BJ (cell line): ENCODE measurements around the gene DLX2. TPM values are rescaled to one million over a fixed set of nuclear protein-coding genes. Genes with fewer than 3 reads are reported as not detected.

Source experiments
- CTCF ChIA-PET: fragments of 350-600 bp; formaldehyde crosslinking; extraction: SDS; loops from one replicate; lab custom pipeline; 2021; ENCODE audit warnings: antibody characterized with exemption, inconsistent platforms; lab: Yijun Ruan, JAX
- POLR2A ChIA-PET: fragments of 300-600 bp; sonication (Branson Sonifier 250); formaldehyde crosslinking; extraction: SDS; loops from one replicate; lab custom pipeline; 2021; ENCODE audit warnings: antibody characterized with exemption; lab: Charles Lee
- DNase-seq: peaks from one replicate; pipeline ENCODE4 v3.0.0-alpha.2; 2011; ENCODE audit warnings: low read depth
- H3K27me3 ChIP-seq: 2 replicates; pipeline ENCODE4 v1.6.0; 2011; ENCODE audit warnings: low read length; ENCODE audit not compliant: control insufficient read depth, insufficient read depth
- H3K36me3 ChIP-seq: 2 replicates; pipeline ENCODE4 v1.5.1; 2011; ENCODE audit warnings: low read length; ENCODE audit not compliant: control insufficient read depth, insufficient read depth
- H3K4me3 ChIP-seq: 2 replicates; pipeline ENCODE4 v1.5.1; 2011; ENCODE audit warnings: low read depth, mild to moderate bottlenecking, control low read depth, low read length
- polyA plus RNA-seq: library from polyadenylated mRNA; depleted of rRNA; stranded (reverse); fragments of >200 nt; gene quantifications from 2 replicates; pipeline ENCODE4 v1.2.3, GENCODE V29; 2011
- TF ChIP-seq, protein P1 (sequence below): IDR thresholded peaks from 2 replicates; pipeline ENCODE4 v1.5.1; 2011; ENCODE audit warnings: low read depth, mild to moderate bottlenecking, control low read depth, inconsistent platforms, low read length, moderate library complexity; ENCODE audit not compliant: insufficient read depth

DLX2 gene
- polyA plus RNA-seq, 1 experiment, result 0.20 TPM

DNA sequence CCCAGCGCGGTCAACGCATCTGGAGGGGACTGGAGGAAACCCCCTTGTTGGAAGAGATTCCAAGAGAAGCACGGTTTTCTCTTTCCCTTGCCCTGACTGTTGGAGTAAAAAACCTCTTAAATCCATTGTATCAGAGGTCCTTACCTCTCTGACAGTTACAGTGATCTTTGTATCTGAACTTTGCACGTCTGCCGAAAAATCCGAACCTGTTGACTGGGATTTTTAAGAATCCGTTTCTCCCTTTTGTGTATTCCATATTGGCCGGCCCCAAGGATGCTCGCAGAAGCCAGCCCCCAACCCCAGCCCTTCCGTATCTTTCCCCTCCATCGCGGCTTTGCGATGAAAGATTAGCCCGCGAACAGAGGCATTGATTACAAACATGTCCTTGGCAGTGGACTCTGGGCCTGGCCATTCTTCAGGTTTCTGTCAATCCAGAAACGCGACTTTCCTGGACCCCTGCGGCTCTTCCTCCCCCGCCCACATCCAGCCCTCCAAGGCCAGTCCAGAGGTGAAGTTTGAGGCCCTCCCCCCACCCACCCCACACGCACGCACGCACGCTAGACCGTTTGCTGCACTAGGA lies 22.0 kb downstream of the DLX2 start:
- TF ChIP-seq, protein P1, sequence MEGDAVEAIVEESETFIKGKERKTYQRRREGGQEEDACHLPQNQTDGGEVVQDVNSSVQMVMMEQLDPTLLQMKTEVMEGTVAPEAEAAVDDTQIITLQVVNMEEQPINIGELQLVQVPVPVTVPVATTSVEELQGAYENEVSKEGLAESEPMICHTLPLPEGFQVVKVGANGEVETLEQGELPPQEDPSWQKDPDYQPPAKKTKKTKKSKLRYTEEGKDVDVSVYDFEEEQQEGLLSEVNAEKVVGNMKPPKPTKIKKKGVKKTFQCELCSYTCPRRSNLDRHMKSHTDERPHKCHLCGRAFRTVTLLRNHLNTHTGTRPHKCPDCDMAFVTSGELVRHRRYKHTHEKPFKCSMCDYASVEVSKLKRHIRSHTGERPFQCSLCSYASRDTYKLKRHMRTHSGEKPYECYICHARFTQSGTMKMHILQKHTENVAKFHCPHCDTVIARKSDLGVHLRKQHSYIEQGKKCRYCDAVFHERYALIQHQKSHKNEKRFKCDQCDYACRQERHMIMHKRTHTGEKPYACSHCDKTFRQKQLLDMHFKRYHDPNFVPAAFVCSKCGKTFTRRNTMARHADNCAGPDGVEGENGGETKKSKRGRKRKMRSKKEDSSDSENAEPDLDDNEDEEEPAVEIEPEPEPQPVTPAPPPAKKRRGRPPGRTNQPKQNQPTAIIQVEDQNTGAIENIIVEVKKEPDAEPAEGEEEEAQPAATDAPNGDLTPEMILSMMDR, result no peak
- DNase-seq, result no peak
- H3K4me3 ChIP-seq, result no peak overlapping the region
- peaks cover 33% of the 10 kb centered on the region for H3K27me3 ChIP-seq
- no peaks in the 10 kb centered on the region for H3K36me3 ChIP-seq
- CTCF ChIA-PET, result no interaction called here
- POLR2A ChIA-PET, result no interaction called here

DNA sequence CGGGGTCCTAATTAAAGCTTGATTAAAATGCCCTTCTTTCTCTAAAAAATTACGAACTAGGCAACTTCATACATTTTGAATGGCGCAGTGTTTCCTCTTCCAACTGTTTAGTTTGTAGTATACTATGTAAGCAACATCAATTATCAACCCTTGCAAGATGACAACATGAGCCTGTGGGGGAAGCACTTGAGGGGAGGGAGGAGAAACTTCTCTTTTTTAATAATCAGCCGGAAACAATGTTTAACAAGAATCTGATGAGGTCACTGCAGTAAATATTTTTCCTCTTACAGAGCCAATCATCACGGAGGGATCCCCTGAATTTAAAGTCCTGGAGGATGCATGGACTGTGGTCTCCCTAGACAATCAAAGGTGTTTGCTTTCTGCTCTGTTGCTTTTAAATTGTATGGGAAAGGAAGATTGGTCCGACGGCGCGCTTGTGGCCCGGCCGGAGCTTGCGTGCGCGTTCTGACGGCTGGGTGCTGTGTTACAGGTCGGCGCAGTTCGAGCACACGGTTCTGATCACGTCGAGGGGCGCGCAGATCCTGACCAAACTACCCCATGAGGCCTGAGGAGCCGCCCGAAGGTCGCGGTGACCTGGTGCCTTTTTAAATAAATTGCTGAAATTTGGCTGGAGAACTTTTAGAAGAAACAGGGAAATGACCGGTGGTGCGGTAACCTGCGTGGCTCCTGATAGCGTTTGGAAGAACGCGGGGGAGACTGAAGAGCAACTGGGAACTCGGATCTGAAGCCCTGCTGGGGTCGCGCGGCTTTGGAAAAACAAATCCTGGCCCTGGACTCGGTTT lies 22.7 kb downstream of the DLX2 start:
- CTCF ChIA-PET, result no interaction called here
- no peak overlapping the region for H3K4me3 ChIP-seq
- H3K27me3 ChIP-seq, result peaks cover 33% of the 10 kb centered on the region
- H3K36me3 ChIP-seq, result no peaks in the 10 kb centered on the region
- DNase-seq, result no peak
- POLR2A ChIA-PET, result no interaction called here
- TF ChIP-seq, protein P1, result no peak

DNA sequence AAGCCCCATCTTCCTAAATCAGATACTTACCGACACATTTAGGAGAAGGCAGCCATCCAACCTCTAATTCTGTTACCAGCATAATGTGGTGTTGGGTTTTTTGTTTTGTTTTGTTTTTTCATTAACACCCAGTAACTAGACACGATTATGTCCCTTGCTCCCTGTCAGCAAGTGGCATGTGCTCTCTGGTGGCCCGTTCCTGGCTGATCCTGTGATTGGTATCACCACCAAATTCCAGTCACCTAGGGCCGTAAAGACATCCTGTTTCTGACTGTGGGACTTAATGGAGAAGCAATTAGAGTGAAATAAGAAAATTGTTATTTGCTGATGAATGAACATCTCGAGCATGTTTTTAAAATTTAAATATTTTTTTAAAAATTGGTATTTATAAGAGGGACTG lies 23.3 kb downstream of the DLX2 start:
- ChIA-PET POLR2A (no interaction called here), CTCF (no interaction called here)
- no peaks in the 10 kb centered on the region for H3K36me3 ChIP-seq
- H3K4me3 ChIP-seq, result no peak overlapping the region
- peaks cover 33% of the 10 kb centered on the region for H3K27me3 ChIP-seq
- no peak for DNase-seq
- TF ChIP-seq, protein P1, result no peak

DNA sequence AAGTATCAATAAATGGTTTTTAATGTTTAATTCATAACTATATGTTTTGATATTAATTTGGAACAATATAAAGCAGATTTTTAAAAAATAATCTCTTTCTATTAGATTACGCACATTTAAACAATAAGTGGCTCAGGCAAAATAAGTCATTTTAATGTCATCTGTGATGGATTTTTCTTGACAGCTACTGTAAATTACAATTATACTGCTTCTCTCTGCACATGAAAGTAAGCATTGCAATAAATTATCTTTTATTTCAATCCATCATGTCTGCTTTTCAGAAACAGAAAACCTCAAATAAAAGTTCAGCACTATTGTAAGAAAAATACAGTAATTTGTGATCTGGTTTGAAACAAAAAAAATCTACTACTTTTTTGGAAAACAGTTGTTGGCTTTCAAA lies 28.4 kb downstream of the DLX2 start:
- TF ChIP-seq, protein P1, result no peak
- ChIA-PET POLR2A (no interaction called here), CTCF (no interaction called here)
- H3K27me3 ChIP-seq, result no peaks in the 10 kb centered on the region
- DNase-seq, result no peak
- no peak overlapping the region for H3K4me3 ChIP-seq
- no peaks in the 10 kb centered on the region for H3K36me3 ChIP-seq

DNA sequence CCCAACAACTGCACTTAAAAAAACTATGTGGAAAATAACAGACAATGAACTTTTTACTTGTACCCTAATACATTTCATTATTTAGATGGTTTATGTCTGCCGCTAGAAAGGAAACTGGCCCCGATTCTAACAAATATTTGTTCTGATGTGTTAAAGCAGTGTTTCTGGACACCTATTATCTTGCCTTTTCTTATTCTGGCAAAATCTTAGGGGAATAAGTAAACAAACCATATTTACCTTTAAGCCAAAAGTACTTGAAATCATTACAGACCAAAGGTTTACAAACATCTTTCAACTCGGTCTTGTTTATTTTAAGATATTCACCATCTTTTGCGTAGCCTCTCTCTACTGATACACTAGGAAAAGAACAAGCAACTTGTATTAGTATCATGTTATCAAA lies 29.2 kb downstream of the DLX2 start:
- H3K4me3 ChIP-seq, result no peak overlapping the region
- no peaks in the 10 kb centered on the region for H3K36me3 ChIP-seq
- TF ChIP-seq, protein P1, result no peak
- no peak for DNase-seq
- CTCF ChIA-PET, result no interaction called here
- H3K27me3 ChIP-seq, result no peaks in the 10 kb centered on the region
- POLR2A ChIA-PET, result no interaction called here
